Lung (tissue), 12 donors: ENCODE results near the gene C1orf216. TPM values are rescaled to one million over a fixed set of nuclear protein-coding genes. Genes with fewer than 3 reads are reported as not detected.

ENCODE experiments used
- ATAC-seq: fragments of 200-7000 bp; cut with Tn5 transposase; one replicate; pipeline ENCODE4 v1.9.1; 2020; ENCODE audit warnings: moderate number of reproducible peaks; ENCODE audit not compliant: insufficient read depth, low FRiP score
- DNase-seq, 3 donors: peaks; one replicate each; pipeline ENCODE4 v3.0.0-alpha.2; 2013 to 2017
- H3K27ac ChIP-seq, 2 donors: one replicate each; pipeline ENCODE4 v1.5.1; 2013; ENCODE audit warnings: mild to moderate bottlenecking in 2 of 2, moderate library complexity in 2 of 2, control low read depth in 1 of 2, inconsistent platforms in 1 of 2, low read depth in 1 of 2, low read length in 1 of 2
- H3K27me3 ChIP-seq, 3 donors: one replicate each; pipeline ENCODE4 v1.5.1; 2013; ENCODE audit warnings: low read length in 2 of 3; ENCODE audit not compliant: control insufficient read depth in 3 of 3, insufficient read depth in 3 of 3
- H3K36me3 ChIP-seq, 4 donors: one replicate each; pipeline ENCODE4 v1.5.1; 2013; ENCODE audit warnings: low read length in 4 of 4, mild to moderate bottlenecking in 1 of 4, moderate library complexity in 1 of 4; ENCODE audit not compliant: control insufficient read depth in 4 of 4, insufficient read depth in 4 of 4
- H3K4me1 ChIP-seq, 5 donors: one replicate each; pipeline ENCODE4 v1.5.1; 2013; ENCODE audit warnings: low read length in 5 of 5, mild to moderate bottlenecking in 2 of 5, moderate library complexity in 1 of 5; ENCODE audit not compliant: control insufficient read depth in 5 of 5, insufficient read depth in 5 of 5
- H3K4me3 ChIP-seq: one replicate; pipeline ENCODE4 v1.5.1; 2013; ENCODE audit warnings: mild to moderate bottlenecking, control low read depth, moderate library complexity
- H3K9ac ChIP-seq, 2 donors: one replicate each; pipeline ENCODE4 v1.5.1; 2013; ENCODE audit warnings: low read length in 2 of 2, control low read depth in 1 of 2; ENCODE audit not compliant: insufficient read depth in 1 of 2
- H3K9me3 ChIP-seq, 4 donors: one replicate each; pipeline ENCODE4 v1.5.1; 2013; ENCODE audit warnings: low read length in 3 of 4, mild to moderate bottlenecking in 1 of 4, moderate library complexity in 1 of 4; ENCODE audit not compliant: control insufficient read depth in 4 of 4, insufficient read depth in 3 of 4
- CTCF ChIP-seq: IDR thresholded peaks from 2 replicates; pipeline ENCODE4 v1.5.1; 2012; ENCODE audit warnings: mild to moderate bottlenecking; ENCODE audit errors: control extremely low read depth, extremely low read depth
- whole genome bisulfite sequencing, 2 donors: extraction: QIAGEN DNeasy Blood & Tissue Kit; methylation state at CpG; one replicate each; pipeline ENCODE4 v1.1.7; 2013; 5-methylcytosine and 5-hydroxymethylcytosine counted together
- polyA plus RNA-seq, 2 donors: library from polyadenylated mRNA; stranded (reverse); fragments of 200-250 nt; gene quantifications; one replicate each; pipeline ENCODE4 v1.2.1, GENCODE V29; 2013
- total RNA-seq, 2 donors: library from RNA; depleted of rRNA in 1 of 2; stranded (reverse); fragments of >200 nt in 1 of 2; gene quantifications; one replicate each; pipeline ENCODE4 v1.2.1, GENCODE V29; 2014 to 2021
- donor health status: control.
- donor health status: control.
- donor health status: Bipolar disorder and iron deficiency.
- donor health status: healthy.
- donor health status: DM: yes; HTN: yes; CAD: no.

The C1orf216 gene
- total and polyA plus RNA-seq, 4 donors = 5.1 to 11.2 (median 8.3) TPM

GRCh38 chr1:35668506-35668905 is 50.2 kb downstream of the C1orf216 start:
- no peaks in the 10 kb centered on the region for H3K4me1 ChIP-seq
- TF ChIP-seq CTCF = no peak
- DNase-seq (no peak), ATAC-seq (no peak)
- H3K4me3 ChIP-seq = no peak overlapping the region
- H3K9me3 ChIP-seq = no peaks in the 10 kb centered on the region
- no peak overlapping the region for H3K9ac ChIP-seq
- no peak overlapping the region for H3K27ac ChIP-seq
- peaks cover 0 to 8% (median 0%) of the 10 kb centered on the region in 3 donors for H3K27me3 ChIP-seq
- no peaks in the 10 kb centered on the region for H3K36me3 ChIP-seq
- WGBS, 2 donors = 73 to 91% methylated on average over 5 of the region's 5 CpGs

GRCh38 chr1:35666916-35667315 is 51.8 kb downstream of the C1orf216 start:
- no peaks in the 10 kb centered on the region for H3K9me3 ChIP-seq
- H3K27me3 ChIP-seq = peaks cover 0 to 6% (median 0%) of the 10 kb centered on the region in 3 donors
- H3K4me3 ChIP-seq = no peak overlapping the region
- ATAC-seq (no peak), DNase-seq (no peak)
- H3K9ac ChIP-seq = no peak overlapping the region
- H3K27ac ChIP-seq = no peak overlapping the region
- H3K4me1 ChIP-seq = no peaks in the 10 kb centered on the region
- TF ChIP-seq CTCF = no peak
- no peaks in the 10 kb centered on the region for H3K36me3 ChIP-seq
- 14 to 55% methylated on average over 1 of the region's 1 CpG for WGBS, 2 donors

- no peak for TF ChIP-seq CTCF
- no peak overlapping the region for H3K27ac ChIP-seq
- H3K36me3 ChIP-seq = no peaks in the 10 kb centered on the region
- DNase-seq (no peak), ATAC-seq (no peak)
- H3K27me3 ChIP-seq = peaks cover 0 to 6% (median 0%) of the 10 kb centered on the region in 3 donors
- no peak overlapping the region for H3K9ac ChIP-seq
- no peak overlapping the region for H3K4me3 ChIP-seq
- WGBS, 2 donors = 82 to 90% methylated on average over 2 of the region's 2 CpGs
- H3K9me3 ChIP-seq = no peaks in the 10 kb centered on the region
- H3K4me1 ChIP-seq = no peaks in the 10 kb centered on the region
Observed at GRCh38 chr1:35666216-35666615, 52.5 kb downstream of the C1orf216 start.

Other genes starting within 250 kb of the C1orf216 start
- 100 to 1,000 TPM in 1 of 2 donors, 10 to 100 TPM in 1; 85.6 to 121 TPM for gene KIAA0319L, start 161.5 kb downstream of the C1orf216 start, total RNA-seq
- 10 to 100 TPM; 20.3 to 36.2 TPM for gene KIAA0319L, start 161.5 kb downstream of the C1orf216 start, polyA plus RNA-seq
- 10 to 100 TPM; 12.4 to 31.5 TPM for gene NCDN, start 161.1 kb downstream of the C1orf216 start, total RNA-seq
- 10 to 100 TPM in 1 of 2 donors, 1 to 10 TPM in 1; 8.8 to 16.7 TPM for gene NCDN, start 161.1 kb downstream of the C1orf216 start, polyA plus RNA-seq
- gene TFAP2E, start 145.6 kb downstream of the C1orf216 start, total RNA-seq = 1 to 10 TPM; 1.8 to 2.5 TPM
- 1 to 10 TPM; 1.4 to 2.0 TPM for gene TFAP2E, start 145.6 kb downstream of the C1orf216 start, polyA plus RNA-seq
- 10 to 100 TPM; 32.0 to 58.7 TPM for gene PSMB2, start 77.4 kb downstream of the C1orf216 start, total RNA-seq
- 10 to 100 TPM; 56.8 to 59.2 TPM for gene PSMB2, start 77.4 kb downstream of the C1orf216 start, polyA plus RNA-seq
- 1 to 10 TPM; 2.6 to 2.9 TPM for gene CLSPN, start 51.1 kb upstream of the C1orf216 start, total RNA-seq
- 1 to 10 TPM in 1 of 2 donors, under 1 TPM in 1; 0.85 to 1.0 TPM for gene CLSPN, start 51.1 kb upstream of the C1orf216 start, polyA plus RNA-seq
- gene AGO4, start 89.1 kb upstream of the C1orf216 start, total RNA-seq = 10 to 100 TPM; 18.9 to 37.3 TPM
- 10 to 100 TPM in 1 of 2 donors, 1 to 10 TPM in 1; 8.5 to 19.5 TPM for gene AGO4, start 89.1 kb upstream of the C1orf216 start, polyA plus RNA-seq
- 10 to 100 TPM; 21.4 to 28.6 TPM for gene AGO1, start 164.3 kb upstream of the C1orf216 start, total RNA-seq
- 1 to 10 TPM; 3.7 to 5.4 TPM for gene AGO1, start 164.3 kb upstream of the C1orf216 start, polyA plus RNA-seq
- gene AGO3, start 212.2 kb upstream of the C1orf216 start, total RNA-seq = 10 to 100 TPM; 32.4 to 60.4 TPM
- 1 to 10 TPM; 4.4 to 6.8 TPM for gene AGO3, start 212.2 kb upstream of the C1orf216 start, polyA plus RNA-seq